ENCODE data around the gene TRAF2. TPM values are rescaled to one million over a fixed set of nuclear protein-coding genes. Genes with fewer than 3 reads are reported as not detected.

Gene TRAF2
- total and polyA plus RNA-seq, 2 donors (not counting 3 experiments of a cell fraction or from before 2014, with no cell fraction given) = 10.9 to 23.1 TPM

DNA sequence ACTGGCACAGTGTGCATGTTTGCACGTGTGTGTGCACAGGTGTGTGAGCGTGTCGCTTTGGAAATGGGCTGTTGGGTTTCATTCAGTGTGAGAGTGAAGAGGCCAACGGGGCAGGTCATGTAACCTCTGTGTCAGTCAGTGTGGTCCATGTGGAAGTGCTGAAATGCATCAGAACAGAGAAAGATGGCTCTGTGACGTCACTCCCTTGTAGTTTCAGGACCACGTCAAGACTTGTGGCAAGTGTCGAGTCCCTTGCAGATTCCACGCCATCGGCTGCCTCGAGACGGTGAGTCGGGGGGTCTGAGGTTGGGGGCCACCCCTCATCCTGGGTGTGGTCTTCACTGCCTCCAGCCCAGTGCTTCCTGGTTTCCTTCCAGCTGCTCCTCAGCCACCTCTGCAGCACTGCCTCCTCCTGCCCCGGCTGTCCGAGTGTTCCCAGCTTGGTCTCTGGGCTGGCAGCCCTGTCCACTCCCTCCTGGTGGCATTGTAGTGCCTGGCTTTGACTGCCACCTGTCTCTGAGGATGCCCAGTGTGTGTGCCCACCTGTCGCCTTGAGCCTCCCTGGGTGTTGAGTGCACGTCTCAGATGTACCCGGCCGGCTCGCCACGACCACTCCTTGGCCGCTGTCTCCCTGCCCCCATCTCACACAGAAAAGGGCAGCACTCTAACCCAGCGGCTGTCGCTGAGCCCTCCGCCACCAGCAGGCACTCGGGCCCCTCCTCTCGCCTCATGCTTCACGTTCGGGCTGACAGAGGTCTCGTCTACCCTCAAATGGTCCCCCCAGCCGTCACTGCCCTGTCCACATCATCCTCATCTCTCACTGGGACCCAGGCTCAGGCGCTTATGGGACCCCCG, 30.2 kb downstream of the TRAF2 start:
- intact Hi-C loops (cut with micrococcal nuclease) = no loop called here
- peaks cover 0 to 41% of the 10 kb centered on the region in 2 experiments for H3K36me3 ChIP-seq (ENCODE audit: control insufficient read depth in 2 of 2, extremely low read depth in 1 of 2, insufficient read depth in 2 of 2, low read length in 2 of 2)

More for the DNA sequence above, 30.2 kb downstream of the TRAF2 start:
- no peaks in the 10 kb centered on the region for H3K9me3 ChIP-seq (replicated peaks; ENCODE audit: control insufficient read depth, insufficient read depth, low read length)
- dilution Hi-C loops (cut with MboI; ENCODE audit: extremely low pct_ligation_motif_present, low sequenced_read_pairs) = no loop called here
- no peaks in the 10 kb centered on the region for H3K27me3 ChIP-seq (ENCODE audit: control insufficient read depth in 2 of 2, insufficient read depth in 2 of 2, low read length in 2 of 2)
- no peak overlapping the region for H3K9ac ChIP-seq (replicated peaks; ENCODE audit: extremely low read depth, insufficient read depth, low read length)
- no peaks in the 10 kb centered on the region for H3K9me1 ChIP-seq (replicated peaks; ENCODE audit: control insufficient read depth, extremely low read depth, insufficient read depth, low read length)
- TF ChIP-seq POLR2A (IDR thresholded peaks at IDR 0.05; ENCODE audit: low read depth, low read length) = no peak
- TF ChIP-seq, protein P1, sequence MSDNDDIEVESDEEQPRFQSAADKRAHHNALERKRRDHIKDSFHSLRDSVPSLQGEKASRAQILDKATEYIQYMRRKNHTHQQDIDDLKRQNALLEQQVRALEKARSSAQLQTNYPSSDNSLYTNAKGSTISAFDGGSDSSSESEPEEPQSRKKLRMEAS (IDR thresholded peaks at IDR 0.05; ENCODE audit: insufficient read depth, insufficient read length) = no peak
- TF ChIP-seq, protein P2, sequence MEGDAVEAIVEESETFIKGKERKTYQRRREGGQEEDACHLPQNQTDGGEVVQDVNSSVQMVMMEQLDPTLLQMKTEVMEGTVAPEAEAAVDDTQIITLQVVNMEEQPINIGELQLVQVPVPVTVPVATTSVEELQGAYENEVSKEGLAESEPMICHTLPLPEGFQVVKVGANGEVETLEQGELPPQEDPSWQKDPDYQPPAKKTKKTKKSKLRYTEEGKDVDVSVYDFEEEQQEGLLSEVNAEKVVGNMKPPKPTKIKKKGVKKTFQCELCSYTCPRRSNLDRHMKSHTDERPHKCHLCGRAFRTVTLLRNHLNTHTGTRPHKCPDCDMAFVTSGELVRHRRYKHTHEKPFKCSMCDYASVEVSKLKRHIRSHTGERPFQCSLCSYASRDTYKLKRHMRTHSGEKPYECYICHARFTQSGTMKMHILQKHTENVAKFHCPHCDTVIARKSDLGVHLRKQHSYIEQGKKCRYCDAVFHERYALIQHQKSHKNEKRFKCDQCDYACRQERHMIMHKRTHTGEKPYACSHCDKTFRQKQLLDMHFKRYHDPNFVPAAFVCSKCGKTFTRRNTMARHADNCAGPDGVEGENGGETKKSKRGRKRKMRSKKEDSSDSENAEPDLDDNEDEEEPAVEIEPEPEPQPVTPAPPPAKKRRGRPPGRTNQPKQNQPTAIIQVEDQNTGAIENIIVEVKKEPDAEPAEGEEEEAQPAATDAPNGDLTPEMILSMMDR (IDR thresholded peaks at IDR 0.05; ENCODE audit: extremely low read depth in 1 of 2, insufficient read depth in 1 of 2, low read depth in 1 of 2, low read length in 2 of 2) = no peak
- TF ChIP-seq FOS (IDR thresholded peaks at IDR 0.05; ENCODE audit: borderline replicate concordance, insufficient read depth, low read length) = no peak
- TF ChIP-seq MYC (IDR thresholded peaks at IDR 0.05; ENCODE audit: low read depth, low read length) = no peak
- no peak for TF ChIP-seq JUN (IDR thresholded peaks at IDR 0.05; ENCODE audit: borderline replicate concordance, insufficient read depth, insufficient read length, low read depth)
- no peak for TF ChIP-seq POLR2AphosphoS5 (IDR thresholded peaks at IDR 0.05; ENCODE audit: insufficient read depth, low read depth, low read length)
- TF ChIP-seq EZH2 (IDR thresholded peaks at IDR 0.05; ENCODE audit: borderline replicate concordance, low read depth, low read length, severe bottlenecking) = no peak
- no peak for TF ChIP-seq GATA2 (IDR thresholded peaks at IDR 0.05; ENCODE audit: insufficient read depth, insufficient read length, low read depth, low read length)
- no peak for FAIRE-seq
- DNase-seq (ENCODE audit: low read depth, low spot score) = no peak
- CTCF ChIA-PET = no interaction called here
- H3K4me1 ChIP-seq (ENCODE audit: control insufficient read depth, extremely low read depth, insufficient read depth, low read length) = no peaks in the 10 kb centered on the region
- H4K20me1 ChIP-seq (replicated peaks; ENCODE audit: control insufficient read depth, extremely low read depth, insufficient read depth, low read length) = no peaks in the 10 kb centered on the region
- BruUV-seq (replicated peaks) = no TSS peak
- H3K79me2 ChIP-seq (ENCODE audit: control insufficient read depth, insufficient read depth, low read length) = no peaks in the 10 kb centered on the region
- H3K4me2 ChIP-seq (ENCODE audit: insufficient read depth, low read length) = no peak overlapping the region
- H2AFZ ChIP-seq (ENCODE audit: low read depth, low read length) = no peak overlapping the region
- POLR2A ChIA-PET = interaction anchor here (0.6 kb wide), 1 partner anchor 44 kb away, joined by 4 read pairs; no protein-coding TSS in a partner anchor
- no peak overlapping the region for H3K27ac ChIP-seq (ENCODE audit: insufficient read depth, low read depth, low read length)
- no peak overlapping the region for H3K4me3 ChIP-seq (replicated peaks in 1 of 3; ENCODE audit: insufficient read depth in 1 of 3, low read depth in 1 of 3, low read length in 3 of 3)
